ENCODE results near the gene EFCC1. TPM values are rescaled to one million over a fixed set of nuclear protein-coding genes. Genes with fewer than 3 reads are reported as not detected.

Gene EFCC1
- total RNA-seq, 1 experiment from 2014 or later, result 1.0 TPM

GRCh38 chr3:128994581-128995546, 6.2 kb upstream of the EFCC1 start:
- TF ChIP-seq POLR2A (IDR thresholded peaks at IDR 0.05; ENCODE audit: borderline replicate concordance, extremely low read depth, insufficient read depth, insufficient read length) (no peak), MAX (IDR thresholded peaks at IDR 0.05) (no peak), TCF7L2 (IDR thresholded peaks at IDR 0.05; ENCODE audit: borderline replicate concordance, extremely low read depth, insufficient read depth, insufficient read length) (no peak), EGR1 (IDR thresholded peaks at IDR 0.05; ENCODE audit: low read depth) (no peak), EZH2phosphoT487 (IDR thresholded peaks at IDR 0.05; ENCODE audit: borderline replicate concordance) (no peak), CEBPB (IDR thresholded peaks at IDR 0.05; ENCODE audit: low read depth) (no peak), SRF (IDR thresholded peaks at IDR 0.05; ENCODE audit: low read depth) (no peak), ELF1 (IDR thresholded peaks at IDR 0.05; ENCODE audit: borderline replicate concordance, low read depth) (no peak), JUND (IDR thresholded peaks at IDR 0.05) (no peak), CTCF (IDR thresholded peaks at IDR 0.05 in 2 of 3, conservative IDR thresholded peaks at IDR 0.05 in 1 of 3; ENCODE audit: borderline replicate concordance in 1 of 3, insufficient read depth in 1 of 3, low read depth in 2 of 3, low read length in 2 of 3) (no peak), RAD21 (IDR thresholded peaks at IDR 0.05; ENCODE audit: low read depth) (no peak), FOSL1 (IDR thresholded peaks at IDR 0.05; ENCODE audit: low read depth) (no peak), SP1 (IDR thresholded peaks at IDR 0.05; ENCODE audit: low read depth) (no peak), REST (IDR thresholded peaks at IDR 0.05; ENCODE audit: low read depth) (no peak), SIN3A (IDR thresholded peaks at IDR 0.05; ENCODE audit: low read depth) (no peak), CBX3 (IDR thresholded peaks at IDR 0.05; ENCODE audit: low read depth) (no peak)
- H3K9ac ChIP-seq (ENCODE audit: low read length), result no peak overlapping the region
- H2AFZ ChIP-seq (ENCODE audit: low read depth, low read length, poor library complexity, severe bottlenecking), result no peak overlapping the region
- H4K20me1 ChIP-seq (ENCODE audit: insufficient read depth), result no peaks in the 10 kb centered on the region
- H3K36me3 ChIP-seq (ENCODE audit: control insufficient read depth in 1 of 2, insufficient read depth in 2 of 2, low read length in 2 of 2), result no peaks in the 10 kb centered on the region
- H3K4me3 ChIP-seq (replicated peaks in 1 of 2; ENCODE audit: low read depth in 1 of 2, low read length in 2 of 2), result no peak overlapping the region
- DNase-seq (ENCODE audit: low read depth, low spot score) (no peak), ATAC-seq (no peak)
- no TSS peak for BruUV-seq (replicated peaks)
- H3K4me1 ChIP-seq (ENCODE audit: control insufficient read depth in 1 of 2, insufficient read depth in 2 of 2, low read length in 2 of 2), result peaks cover 7 to 13% of the 10 kb centered on the region in 2 experiments; a peak in 3 of 4 replicates
- peak overlapping the region; percentile 70 for H3K4me2 ChIP-seq (ENCODE audit: low read length)
- no peaks in the 10 kb centered on the region for H3K79me2 ChIP-seq (ENCODE audit: insufficient read depth, low read length)
- intact Hi-C loops (cut with micrococcal nuclease), result no loop called here
- no peaks in the 10 kb centered on the region for H3K9me3 ChIP-seq (ENCODE audit: control insufficient read depth in 1 of 2, insufficient read depth in 1 of 2, low read depth in 1 of 2, low read length in 2 of 2)
- H3K9me2 ChIP-seq (ENCODE audit: insufficient read depth), result no peaks in the 10 kb centered on the region
- ChIA-PET RAD21 (ENCODE audit: low non-redundant PET in 1 of 2, low total read pairs in 2 of 2, uncharacterized antibody in 2 of 2, unreplicated experiment in 2 of 2) (interaction anchor here in 1 of 2 experiments (0.5 to 1.1 kb wide), 2 partner anchors 9 to 25 kb away, joined by 3 to 4 read pairs; no protein-coding TSS in a partner anchor), CTCF (interaction anchor here (1.0 to 1.4 kb wide), 3 partner anchors 9 to 25 kb away, joined by 3 to 5 read pairs (median 3); no protein-coding TSS in a partner anchor), POLR2A (interaction anchor here (1.5 kb wide), 1 partner anchor 9 kb away, joined by 8 read pairs; no protein-coding TSS in a partner anchor)
- no peaks in the 10 kb centered on the region for H3K27me3 ChIP-seq (ENCODE audit: insufficient read depth, low read length)
- no peak overlapping the region for H3K27ac ChIP-seq (ENCODE audit: low read depth, low read length)
